HG03520 (cell line): Measurements from ENCODE around the gene THSD8.

Experiments used
- ATAC-seq: cut with Tn5 transposase; IDR thresholded peaks from one replicate; pipeline ENCODE4 v1.9.1; 2021; ENCODE audit warnings: mild to moderate bottlenecking, moderate library complexity; ENCODE audit not compliant: unreplicated experiment

The THSD8 gene

GRCh38 chr19:12847159-12848139, 45.6 kb downstream of the THSD8 start:
- no peak for ATAC-seq
